PC-9 (cell line): ENCODE measurements around the gene LIX1L. TPM values are rescaled to one million over a fixed set of nuclear protein-coding genes. Genes with fewer than 3 reads are reported as not detected.

Source experiments
- BruUV-seq: library from RNA; stranded (reverse); fragments of 400-500 nt; replicated peaks from 2 replicates; lab custom pipeline; 2021; lab: Mats Ljungman, UMichigan
- CTCF ChIA-PET: fragments of 300-600 bp; sonication (Branson Sonifier 250); formaldehyde crosslinking; loops from one replicate; lab custom pipeline; 2022; ENCODE audit warnings: antibody characterized with exemption; lab: Charles Lee
- POLR2A ChIA-PET: fragments of 300-600 bp; sonication (Branson Sonifier 250); formaldehyde crosslinking; loops from one replicate; lab custom pipeline; 2022; ENCODE audit warnings: antibody characterized with exemption; ENCODE audit not compliant: unreplicated experiment; lab: Charles Lee
- DNase-seq, 2 experiments: peaks; one replicate each; pipeline versions ENCODE4 v3.0.0 to v3.0.0-alpha.2; 2015 to 2022; ENCODE audit warnings: mixed read lengths in 1 of 2
- H2AFZ ChIP-seq: fragments of 200-600 bp; sonication (generic); 2 replicates; pipeline ENCODE4 v1.8.1; 2017; ENCODE audit warnings: antibody characterized with exemption
- H3F3A ChIP-seq: fragments of 200-600 bp; sonication (generic); 2 replicates; pipeline ENCODE4 v1.8.1; 2017; ENCODE audit warnings: antibody characterized with exemption, mild to moderate bottlenecking, low read depth; ENCODE audit not compliant: insufficient read depth
- H3K27ac ChIP-seq: fragments of 200-600 bp; sonication (generic); 2 replicates; pipeline ENCODE4 v1.6.1; 2016; ENCODE audit warnings: mixed run types
- H3K27me3 ChIP-seq: fragments of 200-600 bp; sonication (generic); 2 replicates; pipeline ENCODE4 v1.6.1; 2016; ENCODE audit warnings: low read depth, mixed run types; ENCODE audit not compliant: insufficient read depth
- H3K36me3 ChIP-seq: fragments of 200-600 bp; sonication (generic); 2 replicates; pipeline ENCODE4 v1.6.1; 2016; ENCODE audit warnings: low read depth, mixed run types
- H3K4me1 ChIP-seq: fragments of 200-600 bp; sonication (generic); replicated peaks from 2 replicates; pipeline ENCODE4 v1.6.1; 2016; ENCODE audit warnings: mixed run types; ENCODE audit not compliant: insufficient read depth
- H3K4me2 ChIP-seq: fragments of 200-600 bp; sonication (generic); 2 replicates; pipeline ENCODE4 v1.6.1; 2017; ENCODE audit warnings: mixed run types
- H3K4me3 ChIP-seq: fragments of 200-600 bp; sonication (generic); 2 replicates; pipeline ENCODE4 v1.6.1; 2016; ENCODE audit warnings: mixed run types
- H3K79me2 ChIP-seq: fragments of 200-600 bp; sonication (generic); 2 replicates; pipeline ENCODE4 v1.6.1; 2017; ENCODE audit warnings: low read depth, mixed run types
- H3K9me2 ChIP-seq: fragments of 200-600 bp; sonication (generic); 2 replicates; pipeline ENCODE4 v1.8.1; 2017; ENCODE audit warnings: mild to moderate bottlenecking; ENCODE audit not compliant: insufficient read depth
- H3K9me3 ChIP-seq: fragments of 200-600 bp; sonication (generic); 2 replicates; pipeline ENCODE4 v1.8.1; 2016; ENCODE audit warnings: low read depth; ENCODE audit not compliant: insufficient read depth
- H4K20me1 ChIP-seq: fragments of 200-600 bp; sonication (generic); 2 replicates; pipeline ENCODE4 v1.8.1; 2017; ENCODE audit not compliant: insufficient read depth
- EZH2 ChIP-seq: fragments of 200-600 bp; sonication (generic); IDR thresholded peaks from 2 replicates; pipeline ENCODE4 v1.8.0; 2017; ENCODE audit warnings: antibody characterized with exemption, low read depth
- intact Hi-C: fragments of 100-400 bp; cut with micrococcal nuclease; formaldehyde crosslinking; loops from one replicate; pipeline ENCODE4 v1.10.0; 2022; ENCODE audit not compliant: unreplicated experiment
- total RNA-seq: library from RNA; stranded (reverse); gene quantifications from 2 replicates; pipeline ENCODE4 v1.2.3, GENCODE V29; 2021
- TF ChIP-seq, protein P1 (sequence below): fragments of 200-600 bp; sonication (generic); conservative IDR thresholded peaks from 2 replicates; pipeline ENCODE4 v1.6.1; 2017; ENCODE audit warnings: mixed run types, antibody characterized with exemption, mild to moderate bottlenecking, moderate library complexity

The LIX1L gene
- total RNA-seq, 1 experiment from 2014 or later = 0.48 TPM

- H3K79me2 ChIP-seq = peaks cover 14% of the 10 kb centered on the region
- no peak overlapping the region for H3K27ac ChIP-seq
- no peaks in the 10 kb centered on the region for H3K9me2 ChIP-seq
- ChIA-PET CTCF (no interaction called here), POLR2A (interaction anchor here (0.6 kb wide), 1 partner anchor 50 kb away, joined by 5 read pairs; no protein-coding TSS in a partner anchor)
- no peak overlapping the region for H3K4me2 ChIP-seq
- no peaks in the 10 kb centered on the region for H3K9me3 ChIP-seq
- H4K20me1 ChIP-seq = peaks cover 17% of the 10 kb centered on the region
- DNase-seq = no peak
- no peak overlapping the region for H2AFZ ChIP-seq
- TF ChIP-seq, protein P1, sequence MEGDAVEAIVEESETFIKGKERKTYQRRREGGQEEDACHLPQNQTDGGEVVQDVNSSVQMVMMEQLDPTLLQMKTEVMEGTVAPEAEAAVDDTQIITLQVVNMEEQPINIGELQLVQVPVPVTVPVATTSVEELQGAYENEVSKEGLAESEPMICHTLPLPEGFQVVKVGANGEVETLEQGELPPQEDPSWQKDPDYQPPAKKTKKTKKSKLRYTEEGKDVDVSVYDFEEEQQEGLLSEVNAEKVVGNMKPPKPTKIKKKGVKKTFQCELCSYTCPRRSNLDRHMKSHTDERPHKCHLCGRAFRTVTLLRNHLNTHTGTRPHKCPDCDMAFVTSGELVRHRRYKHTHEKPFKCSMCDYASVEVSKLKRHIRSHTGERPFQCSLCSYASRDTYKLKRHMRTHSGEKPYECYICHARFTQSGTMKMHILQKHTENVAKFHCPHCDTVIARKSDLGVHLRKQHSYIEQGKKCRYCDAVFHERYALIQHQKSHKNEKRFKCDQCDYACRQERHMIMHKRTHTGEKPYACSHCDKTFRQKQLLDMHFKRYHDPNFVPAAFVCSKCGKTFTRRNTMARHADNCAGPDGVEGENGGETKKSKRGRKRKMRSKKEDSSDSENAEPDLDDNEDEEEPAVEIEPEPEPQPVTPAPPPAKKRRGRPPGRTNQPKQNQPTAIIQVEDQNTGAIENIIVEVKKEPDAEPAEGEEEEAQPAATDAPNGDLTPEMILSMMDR = no peak
- H3K4me1 ChIP-seq = peaks cover 59% of the 10 kb centered on the region
- intact Hi-C loops = no loop called here
- no peaks in the 10 kb centered on the region for H3K27me3 ChIP-seq
- no TSS peak for BruUV-seq
- H3K4me3 ChIP-seq = no peak overlapping the region
- H3F3A ChIP-seq = peaks cover 61% of the 10 kb centered on the region
- H3K36me3 ChIP-seq = peaks cover 17% of the 10 kb centered on the region
Measured at GRCh38 chr1:145988773-145989172, 31.0 kb upstream of the LIX1L start.

DNA sequence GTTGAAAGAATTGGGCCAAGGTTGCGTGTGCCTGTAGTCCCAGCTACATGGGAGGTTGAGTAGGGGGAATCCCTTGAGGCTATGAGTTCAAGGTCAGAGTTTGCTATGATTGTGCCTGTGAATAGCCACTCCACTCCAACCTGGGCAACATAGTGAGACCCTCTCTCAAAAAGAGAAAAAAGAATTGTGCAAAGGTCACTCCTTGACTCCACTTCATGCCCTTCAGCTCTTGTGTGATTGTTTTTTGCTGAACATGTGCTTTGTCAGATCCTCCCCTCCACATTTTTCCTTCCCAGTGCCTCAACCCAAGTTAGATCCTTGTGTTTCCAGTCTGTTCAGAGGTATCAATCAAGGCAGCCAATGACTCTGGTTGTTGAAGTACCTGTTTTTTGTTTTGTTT, 30.1 kb upstream of the LIX1L start:
- CTCF ChIA-PET = interaction anchor here (0.7 kb wide), 1 partner anchor 232 kb away, joined by 4 read pairs; no protein-coding TSS in a partner anchor
- no peak overlapping the region for H2AFZ ChIP-seq

DNA sequence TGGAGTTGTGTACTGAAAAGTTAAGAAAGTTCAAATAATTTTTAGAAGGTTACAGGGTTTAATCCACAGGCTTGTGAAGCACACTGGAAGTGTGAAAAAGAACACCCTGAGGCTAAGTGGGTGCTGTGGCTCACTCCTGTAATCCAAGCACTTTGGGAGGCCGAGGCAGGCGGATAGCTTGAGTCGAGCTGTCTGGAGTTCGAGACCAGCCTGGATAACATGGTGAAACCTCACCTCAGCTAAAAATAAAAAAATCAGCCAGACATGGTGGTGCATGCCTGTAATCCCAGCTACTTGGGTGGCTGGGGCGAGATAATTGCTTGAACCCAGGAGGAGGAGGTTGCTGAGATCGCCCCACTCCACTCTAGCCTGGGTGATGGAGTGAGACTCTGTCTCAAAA, 28.7 kb upstream of the LIX1L start:
- BruUV-seq = no TSS peak
- Histone ChIP-seq H3K9me3 (no peaks in the 10 kb centered on the region), H3K4me1 (peaks cover 49% of the 10 kb centered on the region), H3K36me3 (no peaks in the 10 kb centered on the region), H3K4me2 (peak overlapping the region; percentile 53), H3K27ac (peak overlapping the region; percentile 36), H3K79me2 (no peaks in the 10 kb centered on the region), H3K4me3 (no peak overlapping the region), H3F3A (peaks cover 39% of the 10 kb centered on the region), H2AFZ (no peak overlapping the region), H4K20me1 (no peaks in the 10 kb centered on the region), H3K27me3 (no peaks in the 10 kb centered on the region), H3K9me2 (no peaks in the 10 kb centered on the region)
- ChIA-PET CTCF (interaction anchor here (0.7 kb wide), 1 partner anchor 124 kb away, joined by 4 read pairs; no protein-coding TSS in a partner anchor), POLR2A (no interaction called here)
- intact Hi-C loops = no loop called here
- DNase-seq = no peak
- TF ChIP-seq, protein P1 = no peak
- no peak for TF ChIP-seq EZH2

More for the DNA sequence above, 30.1 kb upstream of the LIX1L start:
- Histone ChIP-seq H3K9me2 (no peaks in the 10 kb centered on the region), H3K9me3 (no peaks in the 10 kb centered on the region), H4K20me1 (peaks cover 9% of the 10 kb centered on the region; the same call in 1 of the 2 replicates), H3K4me3 (no peak overlapping the region), H3K36me3 (peaks cover 9% of the 10 kb centered on the region), H3K27me3 (no peaks in the 10 kb centered on the region), H3F3A (peaks cover 52% of the 10 kb centered on the region), H3K4me1 (peaks cover 59% of the 10 kb centered on the region), H3K27ac (no peak overlapping the region), H3K4me2 (no peak overlapping the region), H3K79me2 (peaks cover 6% of the 10 kb centered on the region)
- DNase-seq = no peak
- no TSS peak for BruUV-seq
- TF ChIP-seq, protein P1 = no peak
- no peak for TF ChIP-seq EZH2
- POLR2A ChIA-PET = no interaction called here
- intact Hi-C loops = no loop called here
